Measurements from ENCODE around the gene RABGAP1L. TPM values are rescaled to one million over a fixed set of nuclear protein-coding genes. Genes with fewer than 3 reads are reported as not detected.
"Not testable (repeated sequence)": the region's sequence is repeated elsewhere in the genome, so short reads cannot be mapped to it uniquely, and the experiment has no call there.

Gene RABGAP1L
- total RNA-seq, 1 donor from 2014 or later, result 30.3 TPM

DNA sequence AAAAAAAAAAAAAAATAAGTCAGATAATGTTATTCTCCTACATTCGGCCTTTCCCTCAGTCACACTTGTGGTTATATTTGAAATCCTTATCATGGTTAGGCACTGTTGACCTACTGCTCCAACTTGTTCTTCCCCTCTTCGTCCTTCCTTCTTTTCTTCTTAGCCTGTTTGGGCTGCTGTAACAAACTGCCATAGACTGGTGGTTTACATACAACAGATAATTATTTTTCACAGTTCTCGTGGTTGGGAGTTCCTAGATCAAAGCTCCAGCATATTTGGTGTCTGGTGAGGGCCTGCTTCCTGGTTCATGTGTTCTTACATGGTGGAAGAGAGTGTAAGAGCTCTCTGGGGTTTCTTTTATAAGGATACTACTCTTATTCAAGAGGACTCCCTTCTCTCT, 73.4 kb downstream of the RABGAP1L start:
- Histone ChIP-seq H3K4me1 (ENCODE audit: control insufficient read depth in 3 of 3, insufficient read depth in 3 of 3, low read length in 3 of 3) (no peaks in the 10 kb centered on the region), H3K36me3 (ENCODE audit: control insufficient read depth in 3 of 3, insufficient read depth in 3 of 3, low read length in 3 of 3) (peaks cover 0 to 9% (median 3%) of the 10 kb centered on the region in 3 donors), H3K9me3 (ENCODE audit: control insufficient read depth in 3 of 3, low read length in 3 of 3) (peaks cover 0 to 2% (median 0%) of the 10 kb centered on the region in 3 donors), H3K27me3 (ENCODE audit: control insufficient read depth in 3 of 3, insufficient read depth in 3 of 3, low read length in 3 of 3) (no peaks in the 10 kb centered on the region), H3K27ac (ENCODE audit: low read depth, low read length) (no peak overlapping the region), H3K4me3 (ENCODE audit: low read length in 3 of 3) (no peak overlapping the region), H3K9ac (ENCODE audit: low read depth in 1 of 3, low read length in 3 of 3) (no peak overlapping the region)

DNA sequence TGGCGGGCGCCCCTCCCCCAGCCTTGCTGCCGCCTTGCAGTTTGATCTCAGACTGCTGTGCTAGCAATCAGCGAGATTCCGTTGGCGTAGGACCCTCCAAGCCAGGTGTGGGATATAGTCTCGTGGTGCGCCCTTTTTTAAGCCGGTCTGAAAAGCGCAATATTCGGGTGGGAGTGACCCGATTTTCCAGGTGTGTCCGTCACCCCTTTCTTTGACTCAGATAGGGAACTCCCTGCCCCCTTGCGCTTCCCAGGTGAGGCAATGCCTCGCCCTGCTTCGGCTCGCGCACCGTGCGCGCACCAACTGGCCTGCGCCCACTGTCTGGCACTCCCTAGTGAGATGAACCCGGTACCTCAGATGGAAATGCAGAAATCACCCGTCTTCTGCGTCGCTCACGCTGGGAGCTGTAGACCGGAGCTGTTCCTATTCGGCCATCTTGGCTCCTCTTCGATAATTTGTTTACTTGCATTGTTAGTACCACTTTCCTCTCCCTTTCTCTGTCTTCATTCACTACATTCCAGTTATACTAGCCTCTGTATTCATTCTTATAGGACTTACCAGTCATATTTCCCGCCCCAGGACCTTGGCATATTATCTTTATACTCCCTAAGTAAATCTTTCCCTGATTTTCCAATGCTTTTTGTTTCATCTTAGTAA, 79.7 kb downstream of the RABGAP1L start:
- not testable (repeated sequence) for H3K27me3 ChIP-seq (ENCODE audit: control insufficient read depth in 3 of 3, insufficient read depth in 3 of 3, low read length in 3 of 3); H3K4me1 ChIP-seq (ENCODE audit: control insufficient read depth in 3 of 3, insufficient read depth in 3 of 3, low read length in 3 of 3); H3K9me3 ChIP-seq (ENCODE audit: control insufficient read depth in 3 of 3, low read length in 3 of 3); H3K27ac ChIP-seq (ENCODE audit: low read depth, low read length); H3K4me3 ChIP-seq (ENCODE audit: low read length in 3 of 3); H3K9ac ChIP-seq (ENCODE audit: low read depth in 1 of 3, low read length in 3 of 3); H3K36me3 ChIP-seq (ENCODE audit: control insufficient read depth in 3 of 3, insufficient read depth in 3 of 3, low read length in 3 of 3)

DNA sequence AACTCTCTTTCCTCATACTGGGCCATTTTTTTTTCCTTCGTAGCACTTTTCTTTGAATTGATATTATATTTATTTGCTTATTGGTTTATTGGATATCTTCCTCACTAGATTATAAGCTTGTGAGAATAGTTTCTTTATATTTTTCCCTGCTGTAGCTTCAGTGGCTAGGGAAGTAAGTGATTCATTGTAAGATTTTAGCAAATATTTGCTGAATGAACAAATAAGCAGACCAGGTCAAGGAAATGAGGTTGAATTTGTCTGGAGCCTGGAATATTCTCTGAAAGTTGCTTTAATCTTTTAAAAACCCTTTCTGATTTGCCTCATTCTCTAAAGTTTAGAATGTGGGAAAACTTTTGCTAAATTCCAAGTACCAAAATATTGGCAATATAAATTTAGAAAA, 80.2 kb downstream of the RABGAP1L start:
- Histone ChIP-seq H3K27me3 (ENCODE audit: control insufficient read depth in 3 of 3, insufficient read depth in 3 of 3, low read length in 3 of 3) (no peaks in the 10 kb centered on the region), H3K36me3 (ENCODE audit: control insufficient read depth in 3 of 3, insufficient read depth in 3 of 3, low read length in 3 of 3) (peaks cover 0 to 4% (median 2%) of the 10 kb centered on the region in 3 donors), H3K9ac (ENCODE audit: low read depth in 1 of 3, low read length in 3 of 3) (no peak overlapping the region), H3K4me3 (ENCODE audit: low read length in 3 of 3) (no peak overlapping the region), H3K27ac (ENCODE audit: low read depth, low read length) (no peak overlapping the region), H3K9me3 (ENCODE audit: control insufficient read depth in 3 of 3, low read length in 3 of 3) (no peaks in the 10 kb centered on the region), H3K4me1 (ENCODE audit: control insufficient read depth in 3 of 3, insufficient read depth in 3 of 3, low read length in 3 of 3) (no peaks in the 10 kb centered on the region)

DNA sequence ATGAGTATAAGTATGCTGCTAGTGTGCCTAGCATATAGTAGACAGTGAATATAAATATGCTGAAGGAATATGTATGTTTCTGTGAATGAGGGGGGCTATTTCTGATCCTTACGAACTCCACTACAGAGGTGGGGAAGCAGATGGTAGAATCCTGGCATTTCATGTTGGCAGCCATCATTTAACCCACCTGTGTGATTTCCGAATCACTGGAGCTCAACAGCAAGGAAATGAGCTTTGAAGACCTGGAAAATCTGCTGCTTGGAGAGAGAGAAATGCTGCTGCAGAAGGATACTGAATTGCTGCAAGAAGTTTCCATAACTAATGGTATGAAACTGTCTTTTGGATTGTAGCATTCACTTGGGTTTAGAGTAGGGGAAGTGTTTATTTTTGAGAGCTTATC, 83.5 kb downstream of the RABGAP1L start:
- Histone ChIP-seq H3K9me3 (ENCODE audit: control insufficient read depth in 3 of 3, low read length in 3 of 3) (no peaks in the 10 kb centered on the region), H3K36me3 (ENCODE audit: control insufficient read depth in 3 of 3, insufficient read depth in 3 of 3, low read length in 3 of 3) (peaks cover 0 to 9% (median 5%) of the 10 kb centered on the region in 3 donors), H3K27ac (ENCODE audit: low read depth, low read length) (no peak overlapping the region), H3K27me3 (ENCODE audit: control insufficient read depth in 3 of 3, insufficient read depth in 3 of 3, low read length in 3 of 3) (no peaks in the 10 kb centered on the region), H3K9ac (ENCODE audit: low read depth in 1 of 3, low read length in 3 of 3) (no peak overlapping the region), H3K4me3 (ENCODE audit: low read length in 3 of 3) (no peak overlapping the region), H3K4me1 (ENCODE audit: control insufficient read depth in 3 of 3, insufficient read depth in 3 of 3, low read length in 3 of 3) (no peaks in the 10 kb centered on the region)

DNA sequence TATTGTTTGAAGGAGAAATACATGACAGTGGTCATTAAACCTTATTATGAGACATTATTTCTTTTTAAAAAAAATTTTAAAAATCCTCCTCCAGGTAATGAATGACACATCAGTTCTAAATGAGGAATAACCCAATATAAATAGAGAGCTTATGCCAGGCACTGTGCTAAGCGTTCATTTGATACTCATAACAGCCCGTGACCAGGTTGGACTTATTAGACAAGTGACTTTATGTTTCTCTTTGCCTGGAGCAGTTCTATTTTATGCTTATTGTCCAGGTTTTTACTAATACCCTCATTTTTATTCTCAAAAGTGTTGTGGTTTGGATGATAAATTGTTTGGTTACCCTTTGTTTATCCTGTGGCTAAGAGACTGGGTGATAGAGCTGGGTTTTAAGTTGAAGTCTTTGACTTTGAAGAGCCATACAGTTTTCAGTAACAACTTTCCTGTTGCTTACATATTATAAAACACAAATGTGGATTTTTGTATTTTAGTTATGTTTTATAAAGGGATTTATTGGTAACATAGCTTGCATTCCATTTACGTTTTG, 84.2 kb downstream of the RABGAP1L start:
- H3K36me3 ChIP-seq (ENCODE audit: control insufficient read depth in 3 of 3, insufficient read depth in 3 of 3, low read length in 3 of 3), result peaks cover 0 to 9% (median 5%) of the 10 kb centered on the region in 3 donors
- no peaks in the 10 kb centered on the region for H3K4me1 ChIP-seq (ENCODE audit: control insufficient read depth in 3 of 3, insufficient read depth in 3 of 3, low read length in 3 of 3)
- no peak overlapping the region for H3K27ac ChIP-seq (ENCODE audit: low read depth, low read length)
- H3K27me3 ChIP-seq (ENCODE audit: control insufficient read depth in 3 of 3, insufficient read depth in 3 of 3, low read length in 3 of 3), result no peaks in the 10 kb centered on the region
- no peak overlapping the region for H3K4me3 ChIP-seq (ENCODE audit: low read length in 3 of 3)
- H3K9ac ChIP-seq (ENCODE audit: low read depth in 1 of 3, low read length in 3 of 3), result no peak overlapping the region
- no peaks in the 10 kb centered on the region for H3K9me3 ChIP-seq (ENCODE audit: control insufficient read depth in 3 of 3, low read length in 3 of 3)

DNA sequence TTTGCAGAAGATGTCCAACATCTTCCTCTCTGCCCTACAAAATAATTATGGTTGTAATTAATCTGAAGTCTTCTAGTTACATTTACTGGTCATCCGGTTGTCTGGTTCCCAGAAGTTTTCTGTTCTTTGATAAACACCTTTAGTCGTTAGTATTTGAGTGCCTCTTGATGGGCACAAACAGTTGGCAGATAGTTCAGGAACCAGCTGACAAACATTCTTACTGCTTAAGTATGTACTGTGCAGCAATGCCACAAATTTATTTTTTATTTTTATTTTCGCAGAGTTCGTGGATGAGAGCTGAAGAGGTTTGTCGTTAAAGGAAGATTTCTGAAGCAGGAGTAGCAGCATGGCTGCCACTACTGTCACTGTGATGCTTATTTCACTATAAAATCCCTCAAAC, 84.7 kb downstream of the RABGAP1L start:
- no peak overlapping the region for H3K9ac ChIP-seq (ENCODE audit: low read depth in 1 of 3, low read length in 3 of 3)
- no peak overlapping the region for H3K27ac ChIP-seq (ENCODE audit: low read depth, low read length)
- H3K36me3 ChIP-seq (ENCODE audit: control insufficient read depth in 3 of 3, insufficient read depth in 3 of 3, low read length in 3 of 3), result peaks cover 0 to 9% (median 5%) of the 10 kb centered on the region in 3 donors

DNA sequence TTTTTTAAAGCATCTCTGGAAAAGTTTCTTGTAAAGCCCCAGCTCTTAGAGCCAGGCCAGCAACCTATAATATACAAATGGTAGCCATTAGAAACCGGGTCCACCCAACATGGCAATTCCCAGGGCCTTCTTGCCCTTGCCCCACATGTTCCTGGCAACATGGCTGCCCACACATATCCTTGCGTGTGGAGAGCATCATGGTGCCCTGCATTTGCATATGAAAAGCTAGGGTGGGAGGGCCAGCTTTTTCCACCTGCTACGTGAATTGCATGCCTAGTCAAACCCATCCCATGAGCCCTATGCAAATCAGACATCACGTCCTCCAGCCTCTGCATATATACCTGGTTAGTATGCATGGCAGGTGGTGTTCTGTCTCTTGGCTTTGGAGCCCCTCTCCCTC, 88.2 kb downstream of the RABGAP1L start:
- Histone ChIP-seq H3K4me3 (ENCODE audit: low read length in 3 of 3) (no peak overlapping the region), H3K27me3 (ENCODE audit: control insufficient read depth in 3 of 3, insufficient read depth in 3 of 3, low read length in 3 of 3) (no peaks in the 10 kb centered on the region), H3K9me3 (ENCODE audit: control insufficient read depth in 3 of 3, low read length in 3 of 3) (no peaks in the 10 kb centered on the region), H3K27ac (ENCODE audit: low read depth, low read length) (no peak overlapping the region), H3K4me1 (ENCODE audit: control insufficient read depth in 3 of 3, insufficient read depth in 3 of 3, low read length in 3 of 3) (no peaks in the 10 kb centered on the region), H3K9ac (ENCODE audit: low read depth in 1 of 3, low read length in 3 of 3) (no peak overlapping the region), H3K36me3 (ENCODE audit: control insufficient read depth in 3 of 3, insufficient read depth in 3 of 3, low read length in 3 of 3) (peaks cover 0 to 9% (median 5%) of the 10 kb centered on the region in 3 donors)

More for the DNA sequence above, 84.7 kb downstream of the RABGAP1L start:
- no peak overlapping the region for H3K4me3 ChIP-seq (ENCODE audit: low read length in 3 of 3)
- no peaks in the 10 kb centered on the region for H3K9me3 ChIP-seq (ENCODE audit: control insufficient read depth in 3 of 3, low read length in 3 of 3)
- H3K27me3 ChIP-seq (ENCODE audit: control insufficient read depth in 3 of 3, insufficient read depth in 3 of 3, low read length in 3 of 3), result no peaks in the 10 kb centered on the region
- no peaks in the 10 kb centered on the region for H3K4me1 ChIP-seq (ENCODE audit: control insufficient read depth in 3 of 3, insufficient read depth in 3 of 3, low read length in 3 of 3)

DNA sequence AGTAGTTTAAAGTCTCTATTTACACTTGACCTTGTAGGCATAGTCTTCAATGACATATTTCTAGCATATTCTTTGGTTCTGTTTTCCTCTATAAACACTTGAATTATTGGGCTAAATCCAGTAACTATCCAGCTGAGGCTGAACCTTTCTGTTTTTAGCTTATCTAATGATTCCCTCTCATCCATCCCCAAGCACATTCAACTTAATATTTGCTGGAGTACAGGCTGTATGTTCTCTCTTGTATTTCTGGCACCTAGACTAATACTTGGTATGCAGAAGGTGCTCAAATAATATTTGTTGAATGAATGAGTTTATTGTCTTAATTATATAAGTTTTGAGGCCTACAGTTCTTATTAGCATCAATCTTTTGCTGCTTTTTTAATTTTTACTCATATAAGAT, 88.7 kb downstream of the RABGAP1L start:
- no peaks in the 10 kb centered on the region for H3K9me3 ChIP-seq (ENCODE audit: control insufficient read depth in 3 of 3, low read length in 3 of 3)
- no peak overlapping the region for H3K27ac ChIP-seq (ENCODE audit: low read depth, low read length)
- H3K9ac ChIP-seq (ENCODE audit: low read depth in 1 of 3, low read length in 3 of 3), result no peak overlapping the region
- peaks cover 0 to 9% (median 5%) of the 10 kb centered on the region in 3 donors for H3K36me3 ChIP-seq (ENCODE audit: control insufficient read depth in 3 of 3, insufficient read depth in 3 of 3, low read length in 3 of 3)
- no peaks in the 10 kb centered on the region for H3K4me1 ChIP-seq (ENCODE audit: control insufficient read depth in 3 of 3, insufficient read depth in 3 of 3, low read length in 3 of 3)
- no peaks in the 10 kb centered on the region for H3K27me3 ChIP-seq (ENCODE audit: control insufficient read depth in 3 of 3, insufficient read depth in 3 of 3, low read length in 3 of 3)
- H3K4me3 ChIP-seq (ENCODE audit: low read length in 3 of 3), result no peak overlapping the region

DNA sequence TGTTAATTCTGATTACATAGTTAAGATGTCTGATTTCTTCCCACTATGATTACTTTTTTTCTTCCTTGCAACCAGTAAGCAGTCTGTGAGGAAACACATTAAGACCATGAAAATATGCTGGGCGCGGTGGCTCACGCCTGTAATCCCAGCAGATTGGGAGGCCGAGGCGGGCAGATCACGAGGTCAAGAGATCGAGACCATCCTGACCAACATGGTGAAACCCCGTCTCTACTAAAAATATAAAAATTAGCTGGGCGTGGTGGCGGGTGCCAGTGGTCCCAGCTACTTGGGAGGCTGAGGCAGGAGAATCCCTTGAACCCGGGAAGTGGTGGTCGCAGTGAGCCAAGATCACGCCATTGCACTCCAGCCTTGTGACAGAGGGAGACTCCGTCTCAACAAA, 97.1 kb downstream of the RABGAP1L start:
- not testable (repeated sequence) for H3K4me1 ChIP-seq (ENCODE audit: control insufficient read depth in 3 of 3, insufficient read depth in 3 of 3, low read length in 3 of 3); H3K9me3 ChIP-seq (ENCODE audit: control insufficient read depth in 3 of 3, low read length in 3 of 3); H3K9ac ChIP-seq (ENCODE audit: low read depth in 1 of 3, low read length in 3 of 3); H3K27me3 ChIP-seq (ENCODE audit: control insufficient read depth in 3 of 3, insufficient read depth in 3 of 3, low read length in 3 of 3); H3K36me3 ChIP-seq (ENCODE audit: control insufficient read depth in 3 of 3, insufficient read depth in 3 of 3, low read length in 3 of 3); H3K4me3 ChIP-seq (ENCODE audit: low read length in 3 of 3); H3K27ac ChIP-seq (ENCODE audit: low read depth, low read length)

DNA sequence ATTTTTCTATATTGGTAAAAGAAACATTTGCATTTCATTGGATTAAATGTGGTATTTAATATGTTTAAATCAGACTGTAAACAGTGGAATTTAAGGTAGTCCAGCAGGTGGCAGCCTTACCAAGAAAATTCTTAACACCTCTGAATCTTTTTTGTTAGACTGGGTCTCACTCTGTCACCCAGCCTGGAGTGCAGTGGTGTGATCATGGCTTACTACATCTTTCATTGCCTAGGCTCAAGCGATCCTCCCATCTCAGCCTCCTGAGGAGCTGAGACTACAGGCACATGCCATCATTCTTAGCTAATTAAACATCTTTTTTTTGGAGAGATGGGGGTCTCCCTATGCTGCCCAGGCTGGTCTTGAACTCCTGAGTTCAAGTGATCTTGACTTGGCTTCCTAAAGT, 98.8 kb downstream of the RABGAP1L start:
- no peak overlapping the region for H3K4me3 ChIP-seq (ENCODE audit: low read length in 3 of 3)
- H3K9ac ChIP-seq (ENCODE audit: low read depth in 1 of 3, low read length in 3 of 3), result no peak overlapping the region
- H3K27ac ChIP-seq (ENCODE audit: low read depth, low read length), result no peak overlapping the region
- H3K4me1 ChIP-seq (ENCODE audit: control insufficient read depth in 3 of 3, insufficient read depth in 3 of 3, low read length in 3 of 3), result peaks cover 0 to 3% (median 3%) of the 10 kb centered on the region in 3 donors
- no peaks in the 10 kb centered on the region for H3K27me3 ChIP-seq (ENCODE audit: control insufficient read depth in 3 of 3, insufficient read depth in 3 of 3, low read length in 3 of 3)
- H3K36me3 ChIP-seq (ENCODE audit: control insufficient read depth in 3 of 3, insufficient read depth in 3 of 3, low read length in 3 of 3), result peaks cover 0 to 3% (median 0%) of the 10 kb centered on the region in 3 donors
- H3K9me3 ChIP-seq (ENCODE audit: control insufficient read depth in 3 of 3, low read length in 3 of 3), result no peaks in the 10 kb centered on the region

Measured in skeletal muscle tissue (tissue), 4 donors.